Rectal smooth muscle tissue (tissue), 1 donor: Measurements from ENCODE around the gene TUBA4A.
"Not testable (repeated sequence)": the region's sequence is repeated elsewhere in the genome, so short reads cannot be mapped to it uniquely, and the experiment has no call there.

Experiments
- H3K27ac ChIP-seq: one replicate; pipeline ENCODE4 v1.7.0; 2013; ENCODE audit warnings: low read depth, low read length, inconsistent platforms
- H3K27me3 ChIP-seq: one replicate; pipeline ENCODE4 v1.7.0; 2013; ENCODE audit warnings: low read length; ENCODE audit not compliant: control insufficient read depth, insufficient read depth
- H3K36me3 ChIP-seq: one replicate; pipeline ENCODE4 v1.7.0; 2013; ENCODE audit warnings: low read length; ENCODE audit not compliant: control insufficient read depth, insufficient read depth
- H3K4me1 ChIP-seq: one replicate; pipeline ENCODE4 v1.7.0; 2013; ENCODE audit warnings: low read length; ENCODE audit not compliant: control insufficient read depth, insufficient read depth
- H3K4me3 ChIP-seq: one replicate; pipeline ENCODE4 v1.7.0; 2013; ENCODE audit warnings: low read length
- H3K9ac ChIP-seq: one replicate; pipeline ENCODE4 v1.7.0; 2013; ENCODE audit warnings: low read length

Gene TUBA4A

DNA sequence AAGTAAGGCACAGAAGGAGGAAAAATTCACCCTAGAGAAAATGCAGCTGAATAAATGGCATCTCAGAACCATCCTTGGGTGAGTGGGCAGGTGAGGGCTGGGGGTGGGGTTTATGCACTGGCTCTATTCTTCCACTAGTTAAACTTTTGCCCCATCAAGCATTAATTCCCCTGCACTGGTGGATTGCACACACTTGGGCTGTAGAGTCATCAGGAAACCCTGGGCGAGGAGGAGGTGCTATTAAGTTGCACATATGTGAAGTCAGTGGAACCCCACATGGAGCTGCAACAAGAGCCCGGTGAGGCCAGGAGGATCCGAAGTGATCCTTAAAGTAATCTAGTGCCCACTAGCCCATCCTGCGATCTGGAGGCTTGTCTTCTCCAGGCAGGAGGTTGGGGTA is 18.6 kb upstream of the TUBA4A start:
- H3K36me3 ChIP-seq: no peaks in the 10 kb centered on the region
- peaks cover 6% of the 10 kb centered on the region for H3K4me1 ChIP-seq
- no peak overlapping the region for H3K9ac ChIP-seq
- no peak overlapping the region for H3K27ac ChIP-seq
- H3K27me3 ChIP-seq: no peaks in the 10 kb centered on the region
- H3K4me3 ChIP-seq: no peak overlapping the region

DNA sequence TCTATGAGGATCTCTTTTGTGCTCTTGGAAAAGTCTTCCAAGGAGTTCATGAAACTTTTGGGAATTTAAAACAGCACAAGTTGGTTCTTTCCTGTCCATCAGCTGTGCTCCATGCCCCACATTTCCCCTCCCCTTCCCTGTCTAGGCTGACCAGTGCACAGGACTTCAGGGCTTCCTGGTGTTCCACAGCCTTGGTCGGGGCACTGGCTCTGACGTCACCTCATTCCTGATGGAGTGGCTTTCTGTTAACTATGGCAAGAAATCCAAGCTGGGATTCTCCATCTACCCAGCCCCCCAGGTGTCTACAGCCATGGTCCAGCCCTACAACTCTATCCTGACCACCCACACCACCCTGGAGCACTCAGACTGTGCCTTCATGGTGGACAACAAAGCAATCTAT is 17.3 kb upstream of the TUBA4A start:
- H3K4me3 ChIP-seq: no peak overlapping the region

DNA sequence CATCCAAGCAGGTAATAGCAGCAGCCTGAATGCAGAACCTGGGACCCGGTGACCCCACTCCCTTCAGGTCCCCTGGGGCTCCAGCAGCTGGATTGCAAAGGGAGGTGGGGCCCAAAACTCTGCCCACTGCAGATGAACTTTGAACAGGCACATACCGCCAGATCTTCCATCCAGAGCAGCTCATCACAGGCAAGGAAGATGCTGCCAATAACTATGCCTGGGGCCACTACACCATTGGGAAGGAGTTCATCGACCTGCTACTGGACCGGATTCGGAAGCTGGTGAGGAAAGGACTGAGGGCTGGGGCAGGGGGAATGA is 16.3 kb upstream of the TUBA4A start:
- Histone ChIP-seq H3K27me3 (no peaks in the 10 kb centered on the region), H3K4me1 (peaks cover 6% of the 10 kb centered on the region), H3K9ac (no peak overlapping the region), H3K27ac (no peak overlapping the region), H3K4me3 (no peak overlapping the region), H3K36me3 (no peaks in the 10 kb centered on the region)

More for the DNA sequence above, 17.3 kb upstream of the TUBA4A start:
- Histone ChIP-seq H3K9ac (no peak overlapping the region), H3K27ac (no peak overlapping the region), H3K4me1 (peaks cover 6% of the 10 kb centered on the region), H3K27me3 (no peaks in the 10 kb centered on the region), H3K36me3 (no peaks in the 10 kb centered on the region)

DNA sequence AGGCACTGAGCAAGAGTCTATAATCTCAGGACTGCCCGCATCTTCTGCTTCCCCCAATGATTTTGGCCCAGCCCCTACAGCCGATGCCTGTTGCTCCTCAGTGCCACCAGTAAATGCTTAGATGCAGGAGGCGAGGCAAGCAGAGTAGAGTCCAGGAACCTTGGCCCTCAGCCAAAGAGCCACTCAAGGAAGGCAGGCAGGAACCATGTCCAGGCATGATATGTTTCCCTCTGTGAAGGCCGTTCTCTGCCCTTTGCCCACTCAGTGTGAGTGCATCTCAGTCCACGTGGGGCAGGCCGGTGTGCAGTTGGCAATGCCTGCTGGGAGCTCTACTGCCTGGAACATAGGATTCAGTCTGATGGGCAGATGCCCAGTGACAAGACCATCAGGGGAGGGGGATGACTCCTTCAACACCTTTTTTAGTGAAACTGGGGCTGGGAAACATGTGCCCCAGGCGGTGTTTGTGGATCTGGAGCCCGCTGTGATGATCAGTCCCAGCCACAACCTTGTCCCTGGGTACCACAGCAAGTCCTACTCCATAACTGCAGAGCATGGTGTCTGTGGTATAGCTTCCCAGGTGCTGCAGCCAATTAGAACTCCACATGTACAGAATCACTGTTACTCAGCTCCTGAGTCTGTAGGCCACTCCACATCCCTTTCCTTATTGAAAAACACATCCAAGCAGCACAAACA is 15.8 kb upstream of the TUBA4A start:
- no peak overlapping the region for H3K27ac ChIP-seq
- H3K4me3 ChIP-seq: no peak overlapping the region
- H3K36me3 ChIP-seq: no peaks in the 10 kb centered on the region
- peaks cover 4% of the 10 kb centered on the region for H3K4me1 ChIP-seq
- no peaks in the 10 kb centered on the region for H3K27me3 ChIP-seq
- H3K9ac ChIP-seq: no peak overlapping the region

DNA sequence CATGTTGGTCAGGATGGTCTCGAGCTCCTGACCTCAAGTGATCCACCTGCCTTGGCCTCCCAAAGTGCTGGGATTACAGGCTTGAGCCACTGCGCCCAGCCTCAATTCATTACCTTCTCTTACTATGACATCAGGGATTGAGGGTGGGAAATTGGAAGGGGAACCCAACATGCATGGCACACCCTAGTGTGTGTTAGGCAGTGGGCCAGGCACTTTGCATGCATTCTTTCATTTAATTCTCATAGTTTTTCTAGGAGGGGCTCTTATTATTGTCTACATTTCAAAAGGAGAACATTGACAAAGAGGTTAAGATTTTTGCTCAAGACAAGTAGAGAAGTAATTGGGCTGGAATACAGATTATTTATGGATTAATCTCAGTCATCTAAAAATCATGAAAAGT is 14.6 kb upstream of the TUBA4A start:
- Histone ChIP-seq H3K9ac (no peak overlapping the region), H3K27me3 (no peaks in the 10 kb centered on the region), H3K4me1 (no peaks in the 10 kb centered on the region), H3K36me3 (no peaks in the 10 kb centered on the region), H3K27ac (no peak overlapping the region), H3K4me3 (no peak overlapping the region)

DNA sequence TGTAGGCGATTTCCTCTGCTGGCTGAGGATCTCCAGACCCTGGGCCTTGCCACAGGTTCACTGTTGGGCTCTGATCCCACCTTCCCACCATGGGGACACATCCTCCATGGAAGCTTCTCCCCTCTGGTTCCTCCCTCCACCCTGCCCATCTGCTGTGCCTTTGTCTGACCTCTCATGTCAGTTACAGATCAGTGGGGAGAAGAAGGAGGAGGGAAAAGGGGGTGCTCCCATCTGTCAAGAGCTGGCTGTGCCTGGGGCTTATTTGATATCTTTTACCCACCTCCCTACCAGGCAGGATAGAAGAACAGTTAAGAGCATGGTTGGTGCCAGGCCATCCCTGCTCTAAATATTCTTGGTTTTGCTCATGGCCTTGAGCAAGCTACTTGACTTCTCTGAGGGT is 13.2 kb upstream of the TUBA4A start:
- Histone ChIP-seq H3K9ac (no peak overlapping the region), H3K27me3 (no peaks in the 10 kb centered on the region), H3K36me3 (no peaks in the 10 kb centered on the region), H3K27ac (no peak overlapping the region), H3K4me3 (no peak overlapping the region), H3K4me1 (no peaks in the 10 kb centered on the region)

DNA sequence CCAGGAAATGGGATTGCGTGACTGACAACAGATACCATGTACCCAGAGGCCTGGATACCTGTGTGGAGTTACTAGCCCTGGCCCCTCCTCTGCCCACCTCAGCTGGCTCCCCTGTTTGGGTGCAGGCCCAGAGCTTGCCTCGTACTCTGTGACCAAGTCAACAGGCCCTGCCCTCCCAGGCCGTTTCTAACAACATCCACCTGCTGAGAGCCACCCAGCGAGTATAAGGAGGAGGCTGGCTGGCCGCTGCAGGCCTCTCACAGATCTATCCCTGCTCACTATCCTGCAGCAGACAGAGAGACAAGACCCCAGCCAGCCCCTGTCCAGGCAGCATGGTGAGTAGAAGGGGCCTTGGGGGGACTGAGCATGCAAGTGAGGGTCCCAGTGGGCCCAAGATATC is 12.5 kb upstream of the TUBA4A start:
- Histone ChIP-seq H3K4me1 (no peaks in the 10 kb centered on the region), H3K36me3 (no peaks in the 10 kb centered on the region), H3K4me3 (no peak overlapping the region), H3K27ac (no peak overlapping the region), H3K27me3 (no peaks in the 10 kb centered on the region), H3K9ac (no peak overlapping the region)

DNA sequence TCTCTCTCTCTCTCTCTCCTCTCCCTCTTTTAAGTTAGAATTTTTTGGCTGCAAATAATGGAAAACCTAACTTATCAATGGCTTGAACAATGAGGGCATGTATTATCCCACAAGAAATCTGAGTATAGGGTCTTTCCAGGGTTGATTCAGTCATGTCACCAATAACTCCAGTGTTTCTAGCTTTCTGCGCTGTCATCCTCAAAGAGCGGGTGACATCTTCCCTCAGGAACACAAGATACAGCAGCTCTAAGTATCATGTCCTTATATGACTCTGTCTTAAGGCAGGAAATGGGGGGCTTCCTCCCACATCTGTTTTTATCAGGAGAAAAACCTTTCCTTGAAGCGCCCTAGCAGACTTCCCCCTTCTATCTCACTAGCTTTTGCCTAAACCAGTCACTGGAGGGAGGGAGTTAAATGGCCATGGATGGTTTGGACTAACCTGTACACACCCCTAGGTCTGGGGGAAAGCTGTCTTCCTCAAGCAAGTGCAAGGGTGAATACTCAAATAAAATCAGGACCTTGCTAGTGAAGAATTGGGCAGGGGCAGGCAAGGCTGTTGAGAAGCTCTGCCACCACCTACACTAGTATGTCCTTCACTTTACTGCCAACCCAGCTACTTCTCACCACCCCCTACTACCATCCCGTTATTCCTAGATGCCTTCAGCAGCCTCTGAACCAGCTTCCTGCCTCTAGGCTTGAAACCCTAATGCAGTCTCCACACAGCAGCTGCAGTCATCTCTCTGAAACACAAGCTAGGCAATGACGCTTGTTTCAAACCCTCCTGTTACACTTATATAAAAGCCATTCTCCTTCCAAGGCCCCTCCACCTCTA is 7.5 kb upstream of the TUBA4A start:
- Histone ChIP-seq H3K36me3 (no peaks in the 10 kb centered on the region), H3K9ac (no peak overlapping the region), H3K27ac (no peak overlapping the region), H3K27me3 (no peaks in the 10 kb centered on the region), H3K4me3 (no peak overlapping the region), H3K4me1 (no peaks in the 10 kb centered on the region)

DNA sequence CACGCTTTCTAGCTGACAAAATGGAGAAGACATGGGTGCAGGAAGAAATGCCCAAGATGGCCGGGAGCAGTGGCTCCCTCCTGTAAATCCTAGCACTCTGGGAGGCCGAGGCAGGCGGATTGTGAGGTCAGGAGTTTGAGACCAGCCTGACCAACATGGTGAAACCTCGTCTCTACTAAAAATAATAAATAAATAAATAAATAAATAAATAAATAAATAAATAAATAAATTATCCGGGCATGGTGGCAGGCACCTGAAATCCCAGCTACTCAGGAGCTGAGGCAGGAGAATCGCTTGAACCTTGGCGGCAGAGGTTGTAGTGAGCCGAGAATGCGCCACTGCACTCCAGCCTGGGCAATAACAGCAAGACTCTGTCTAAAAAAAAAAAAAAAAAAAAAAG is 5.2 kb upstream of the TUBA4A start:
- not testable (repeated sequence) for H3K4me3 ChIP-seq, H3K9ac ChIP-seq

DNA sequence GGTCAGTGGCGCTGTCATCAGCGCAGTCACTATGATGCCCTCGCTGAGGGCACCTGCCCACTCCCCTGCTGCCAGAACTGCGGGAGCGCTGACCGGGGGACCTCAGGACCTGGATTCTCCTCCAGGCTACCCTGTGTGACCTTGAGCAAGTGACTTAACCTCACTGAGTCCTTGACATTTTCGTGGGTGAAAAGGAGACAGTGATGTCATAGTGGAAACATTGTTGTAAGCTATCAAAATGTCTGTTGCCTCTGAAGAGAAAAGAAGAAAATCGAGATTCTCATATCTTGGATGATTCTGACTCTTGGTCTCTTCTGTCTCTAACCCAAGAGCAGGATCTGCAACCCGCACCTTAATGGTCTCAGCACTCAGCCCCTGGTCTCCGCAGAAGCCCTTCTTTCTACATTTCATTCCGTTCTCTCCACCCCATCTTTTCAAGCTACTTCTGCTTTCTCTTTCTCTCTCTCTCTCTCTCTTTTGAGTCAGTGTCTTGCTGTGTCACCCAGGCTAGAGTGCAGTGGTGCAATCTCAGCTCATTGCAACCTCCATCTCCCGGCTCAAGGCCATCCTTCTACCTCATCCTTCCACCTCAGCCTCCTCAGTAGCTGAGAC is 978 bp upstream of the TUBA4A start:
- H3K9ac ChIP-seq: no peak overlapping the region
- no peak overlapping the region for H3K27ac ChIP-seq
- peak overlapping the region; percentile 81 for H3K4me3 ChIP-seq
- peaks cover 15% of the 10 kb centered on the region for H3K4me1 ChIP-seq
- H3K36me3 ChIP-seq: peaks cover 12% of the 10 kb centered on the region
- no peaks in the 10 kb centered on the region for H3K27me3 ChIP-seq

More for the DNA sequence above, 5.2 kb upstream of the TUBA4A start:
- H3K36me3 ChIP-seq, H3K27ac ChIP-seq, H3K27me3 ChIP-seq, H3K4me1 ChIP-seq: not testable (repeated sequence)

DNA sequence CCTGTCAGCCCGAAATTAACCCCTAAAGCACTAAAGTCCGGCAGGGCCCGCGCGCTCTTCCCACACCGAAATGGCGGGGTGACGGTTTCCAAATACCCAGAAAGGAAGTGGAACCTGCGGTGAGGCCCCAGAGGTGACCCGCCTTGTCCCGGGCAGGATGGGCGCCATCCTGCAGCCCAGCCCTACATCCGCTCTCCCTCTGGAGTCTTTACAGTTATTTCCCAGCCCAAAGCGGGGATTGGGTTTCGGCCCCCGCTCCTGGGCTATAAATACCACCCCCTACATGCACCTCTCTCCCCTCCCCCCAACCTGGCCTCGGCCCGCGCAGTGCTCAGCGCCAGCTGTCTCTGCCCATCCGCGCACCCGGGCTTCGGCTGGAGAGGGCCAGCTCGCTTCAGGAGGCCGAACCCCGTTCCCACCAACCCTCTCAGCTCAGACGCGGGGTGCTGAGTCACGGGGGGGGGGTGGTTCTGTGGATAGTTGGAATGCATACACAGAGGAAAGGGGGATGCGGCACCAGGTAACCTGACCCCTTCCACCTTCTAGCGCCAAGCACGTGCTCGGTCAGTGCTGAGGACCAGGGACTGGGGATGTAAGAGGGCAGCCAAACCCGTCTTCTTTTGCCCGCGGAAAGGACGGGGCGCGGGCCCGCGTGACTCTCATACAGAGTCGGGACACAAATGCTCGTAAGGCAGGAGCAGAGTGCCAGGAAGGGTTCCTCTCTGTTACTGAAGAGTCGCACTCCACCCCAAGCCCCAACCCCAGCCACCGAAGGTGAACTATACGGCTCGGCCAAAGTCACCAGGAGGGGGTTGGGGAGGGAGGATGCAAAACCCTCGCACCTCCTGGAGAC is 592 bp downstream of the TUBA4A start, which contains the start of gene TUBA4B:
TUBA4B (plus strand) TSS at position 344 of the 853 bp plus-strand sequence; CDS start at position 509, 165 bp downstream.
- Histone ChIP-seq H3K36me3 (peaks cover 12% of the 10 kb centered on the region), H3K27me3 (no peaks in the 10 kb centered on the region), H3K4me3 (peak within 1 kb of the TSS; percentile 81), H3K27ac (peak within 1 kb of the TSS; percentile 62), H3K9ac (peak within 1 kb of the TSS; percentile 64), H3K4me1 (peaks cover 23% of the 10 kb centered on the region)

DNA sequence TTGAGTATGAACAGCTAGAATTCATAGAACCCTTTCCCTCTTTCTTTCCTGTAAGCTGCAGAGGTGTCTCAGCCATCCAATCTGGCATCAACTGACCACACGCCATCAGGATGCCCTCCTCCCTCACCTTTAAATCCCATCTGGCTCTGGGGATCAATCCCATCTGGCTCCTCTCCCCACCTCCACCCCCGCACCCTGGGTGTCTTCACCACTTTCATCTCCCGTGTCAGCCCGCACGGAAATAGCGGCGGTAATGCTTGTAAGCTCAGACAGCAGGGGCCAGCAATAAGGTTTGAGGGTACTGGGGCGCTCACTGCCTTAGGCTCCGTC is 1.2 kb downstream of the TUBA4A start:
- Histone ChIP-seq H3K4me1 (peaks cover 23% of the 10 kb centered on the region), H3K27me3 (no peaks in the 10 kb centered on the region), H3K27ac (peak overlapping the region; percentile 46), H3K36me3 (peaks cover 12% of the 10 kb centered on the region), H3K4me3 (peak overlapping the region; percentile 81), H3K9ac (peak overlapping the region; percentile 26)
